ENCODE results near the gene DDX5.

Gene DDX5

GRCh38 chr17:64505340-64506200 lies 519 bp downstream of the DDX5 start:
- CTCF ChIA-PET = interaction anchor here (0.5 to 1.6 kb wide), 7 partner anchors 12 to 930 kb away, joined by 3 to 7 read pairs (median 3); no protein-coding TSS in a partner anchor
- Histone ChIP-seq H3K4me3 (ENCODE audit: low read depth, low read length) (peak overlapping the region; percentile 100), H3K9me3 (ENCODE audit: control insufficient read depth, insufficient read depth, low read depth, low read length) (no peaks in the 10 kb centered on the region), H3K4me1 (ENCODE audit: control insufficient read depth, insufficient read depth, low read length) (0 out of 2 replicates have a peak, but pooled peaks cover 4% of the 10 kb centered on the region), H3K36me3 (ENCODE audit: control insufficient read depth in 2 of 2, insufficient read depth in 1 of 2, low read length in 2 of 2) (peaks cover 45 to 67% of the 10 kb centered on the region in 2 experiments), H3K27ac (ENCODE audit: extremely low read depth, low read depth, low read length) (peak overlapping the region; percentile 94)
- POLR2A ChIA-PET = interaction anchor here (0.6 to 4.2 kb wide), 29 partner anchors 9 to 1859 kb away, joined by 3 to 146 read pairs (median 4); partner anchors contain the start of genes MAP3K3, POLG2 and SMURF2
- TF ChIP-seq ZNF600 (tag by site-specific recombination; IDR thresholded peaks at IDR 0.05) (peak; percentile 10; the same call in 1 of the 2 replicates), ZBTB48 (tag by site-specific recombination; IDR thresholded peaks at IDR 0.05) (no peak), ZNF692 (tag by site-specific recombination; IDR thresholded peaks at IDR 0.05) (0 out of 2 replicates have a peak, but pooled peaks have one; percentile 13), ZNF610 (tag by site-specific recombination; IDR thresholded peaks at IDR 0.05; ENCODE audit: borderline replicate concordance) (peak; percentile 27; the same call in 1 of the 2 replicates), KLF8 (tag by site-specific recombination; IDR thresholded peaks at IDR 0.05) (peak; percentile 69), ZBTB11 (tag by site-specific recombination; conservative IDR thresholded peaks at IDR 0.05; ENCODE audit: low read depth) (peak; percentile 25; the same call in 1 of the 2 replicates), ZSCAN30 (tag by site-specific recombination; IDR thresholded peaks at IDR 0.05) (no peak), ZNF433 (tag by site-specific recombination; IDR thresholded peaks at IDR 0.05; ENCODE audit: low read depth) (no peak), KLF17 (tag by site-specific recombination; IDR thresholded peaks at IDR 0.05) (peak; percentile 22; the same call in 1 of the 2 replicates), ZNF175 (tag by site-specific recombination; IDR thresholded peaks at IDR 0.05) (no peak), ZXDB (tag by site-specific recombination; IDR thresholded peaks at IDR 0.05) (peak; percentile 66), ZFP37 (tag by site-specific recombination; IDR thresholded peaks at IDR 0.05) (peak; percentile 94), YY2 (tag by site-specific recombination; IDR thresholded peaks at IDR 0.05) (peak; percentile 93), ZSCAN16 (tag by site-specific recombination; IDR thresholded peaks at IDR 0.05) (0 out of 2 replicates have a peak, but pooled peaks have one; percentile 15), PBX3 (CRISPR knock-in tag; IDR thresholded peaks at IDR 0.05) (0 out of 2 replicates have a peak, but pooled peaks have one; percentile 18), MYNN (tag by site-specific recombination; IDR thresholded peaks at IDR 0.05; ENCODE audit: borderline replicate concordance) (peak; percentile 57; the same call in 1 of the 2 replicates), GLI2 (tag by site-specific recombination; IDR thresholded peaks at IDR 0.05; ENCODE audit: borderline replicate concordance, low read depth) (no peak), KLF1 (tag by site-specific recombination; IDR thresholded peaks at IDR 0.05) (peak; percentile 30), ZBTB21 (tag by site-specific recombination; IDR thresholded peaks at IDR 0.05) (0 out of 2 replicates have a peak, but pooled peaks have one; percentile 24), SP3 (tag by site-specific recombination; IDR thresholded peaks at IDR 0.05) (peak; percentile 73), REST (tag by site-specific recombination; IDR thresholded peaks at IDR 0.05) (no peak), ZNF398 (tag by site-specific recombination; IDR thresholded peaks at IDR 0.05) (no peak), BCL11B (tag by site-specific recombination; IDR thresholded peaks at IDR 0.05; ENCODE audit: low read depth) (peak; percentile 20; the same call in 1 of the 2 replicates)
